ENCODE results near the gene PITPNM3.

Gene PITPNM3

DNA sequence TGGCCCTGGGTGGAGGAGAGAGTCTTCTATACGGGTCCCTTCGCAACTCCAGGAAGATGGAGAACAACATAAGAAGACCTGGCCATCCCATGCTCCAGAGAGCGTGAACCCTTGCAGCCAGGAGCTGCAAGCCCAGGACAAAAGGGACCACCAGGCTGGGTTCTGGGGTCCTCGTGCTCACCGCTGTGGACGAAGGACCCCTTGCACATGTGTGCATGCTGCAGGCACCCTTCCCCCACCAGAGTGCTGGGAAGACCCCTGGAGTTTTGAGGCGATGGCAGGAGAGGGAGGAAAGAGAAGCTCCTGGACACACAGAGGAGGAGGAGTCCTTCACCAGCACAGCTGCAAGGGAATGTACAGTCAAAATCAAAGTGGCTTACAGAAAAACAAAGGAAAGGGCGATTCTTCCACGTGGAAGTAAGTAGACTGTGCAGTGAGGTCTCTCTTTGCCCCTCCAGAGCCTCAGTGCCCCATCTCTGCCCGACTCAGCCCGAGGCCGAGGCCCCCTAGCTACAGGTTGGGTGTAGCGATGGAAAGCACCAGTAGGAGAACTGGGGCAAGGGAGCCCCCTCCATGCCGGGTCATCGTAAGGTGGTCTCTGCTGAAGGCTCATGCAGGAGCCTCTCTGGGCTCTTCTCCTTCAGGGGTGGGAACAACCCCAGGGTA, 60.8 kb downstream of the PITPNM3 start:
- POLR2A ChIA-PET = no interaction called here
- DNase-seq (ENCODE audit: extremely low spot score) = no peak
- TF ChIP-seq, protein P1, sequence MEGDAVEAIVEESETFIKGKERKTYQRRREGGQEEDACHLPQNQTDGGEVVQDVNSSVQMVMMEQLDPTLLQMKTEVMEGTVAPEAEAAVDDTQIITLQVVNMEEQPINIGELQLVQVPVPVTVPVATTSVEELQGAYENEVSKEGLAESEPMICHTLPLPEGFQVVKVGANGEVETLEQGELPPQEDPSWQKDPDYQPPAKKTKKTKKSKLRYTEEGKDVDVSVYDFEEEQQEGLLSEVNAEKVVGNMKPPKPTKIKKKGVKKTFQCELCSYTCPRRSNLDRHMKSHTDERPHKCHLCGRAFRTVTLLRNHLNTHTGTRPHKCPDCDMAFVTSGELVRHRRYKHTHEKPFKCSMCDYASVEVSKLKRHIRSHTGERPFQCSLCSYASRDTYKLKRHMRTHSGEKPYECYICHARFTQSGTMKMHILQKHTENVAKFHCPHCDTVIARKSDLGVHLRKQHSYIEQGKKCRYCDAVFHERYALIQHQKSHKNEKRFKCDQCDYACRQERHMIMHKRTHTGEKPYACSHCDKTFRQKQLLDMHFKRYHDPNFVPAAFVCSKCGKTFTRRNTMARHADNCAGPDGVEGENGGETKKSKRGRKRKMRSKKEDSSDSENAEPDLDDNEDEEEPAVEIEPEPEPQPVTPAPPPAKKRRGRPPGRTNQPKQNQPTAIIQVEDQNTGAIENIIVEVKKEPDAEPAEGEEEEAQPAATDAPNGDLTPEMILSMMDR (IDR thresholded peaks at IDR 0.05; ENCODE audit: control extremely low read depth, extremely low read depth, low read depth, missing control alignments) = no peak
- CTCF ChIA-PET = interaction anchor here (1.1 to 1.4 kb wide), 2 partner anchors 9 to 21 kb away, joined by 3 read pairs; no protein-coding TSS in a partner anchor

GRCh38 chr17:6494239-6494941, 62.0 kb downstream of the PITPNM3 start:
- TF ChIP-seq, protein P1 (IDR thresholded peaks at IDR 0.05; ENCODE audit: control extremely low read depth, extremely low read depth, low read depth, missing control alignments) = no peak
- POLR2A ChIA-PET = no interaction called here
- DNase-seq (ENCODE audit: extremely low spot score) = no peak
- CTCF ChIA-PET = interaction anchor here (1.4 kb wide), 1 partner anchor 19 kb away, joined by 3 read pairs; no protein-coding TSS in a partner anchor

DNA sequence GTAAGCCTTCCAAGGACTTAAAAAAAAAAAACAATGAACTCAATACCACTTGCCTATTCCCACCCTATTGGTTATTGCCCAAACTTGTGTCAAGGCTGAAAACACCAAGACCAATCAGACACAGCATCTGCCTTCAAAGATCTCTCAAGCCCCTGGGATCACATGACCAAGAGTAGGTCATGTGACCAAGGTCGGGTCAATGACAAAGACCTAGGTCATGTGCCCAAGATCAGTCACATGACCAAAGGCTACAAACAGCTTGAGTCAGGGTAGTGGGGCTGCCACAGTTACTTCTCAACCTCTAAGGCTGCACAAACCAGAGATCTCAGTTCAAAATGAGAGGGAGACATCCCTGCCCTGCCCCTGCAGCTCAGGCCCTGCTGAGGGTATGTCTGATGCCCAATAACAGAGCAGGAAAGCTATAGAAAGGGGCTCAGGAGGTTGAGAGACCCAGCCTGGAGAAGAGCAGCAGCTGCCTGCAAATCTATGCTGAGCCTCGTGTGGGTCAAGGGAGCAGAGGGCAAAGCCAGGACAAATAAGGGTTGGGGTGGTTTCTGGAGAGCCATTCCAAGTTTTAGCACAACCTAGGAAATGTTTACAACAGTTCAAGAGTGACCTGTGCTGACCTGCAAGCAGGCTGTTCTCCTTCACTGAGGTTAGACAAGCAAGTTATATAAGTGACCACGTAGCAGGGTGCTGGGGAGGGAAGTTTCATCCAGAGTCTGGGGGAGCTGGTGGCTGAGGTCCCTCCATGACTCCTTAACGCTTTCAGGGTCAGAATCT, 63.3 kb downstream of the PITPNM3 start:
- TF ChIP-seq, protein P1 (IDR thresholded peaks at IDR 0.05; ENCODE audit: control extremely low read depth, extremely low read depth, low read depth, missing control alignments) = no peak
- CTCF ChIA-PET = no interaction called here
- POLR2A ChIA-PET = no interaction called here
- no peak for DNase-seq (ENCODE audit: extremely low spot score)

GRCh38 chr17:6491071-6491700, 65.2 kb downstream of the PITPNM3 start:
- POLR2A ChIA-PET = interaction anchor here (0.7 kb wide), 1 partner anchor 8 kb away, joined by 4 read pairs; no protein-coding TSS in a partner anchor
- CTCF ChIA-PET = interaction anchor here (1.0 to 1.9 kb wide), 2 partner anchors 12 to 18 kb away, joined by 3 to 10 read pairs; no protein-coding TSS in a partner anchor
- TF ChIP-seq, protein P1 (IDR thresholded peaks at IDR 0.05; ENCODE audit: control extremely low read depth, extremely low read depth, low read depth, missing control alignments) = no peak
- DNase-seq (ENCODE audit: extremely low spot score) = no peak

DNA sequence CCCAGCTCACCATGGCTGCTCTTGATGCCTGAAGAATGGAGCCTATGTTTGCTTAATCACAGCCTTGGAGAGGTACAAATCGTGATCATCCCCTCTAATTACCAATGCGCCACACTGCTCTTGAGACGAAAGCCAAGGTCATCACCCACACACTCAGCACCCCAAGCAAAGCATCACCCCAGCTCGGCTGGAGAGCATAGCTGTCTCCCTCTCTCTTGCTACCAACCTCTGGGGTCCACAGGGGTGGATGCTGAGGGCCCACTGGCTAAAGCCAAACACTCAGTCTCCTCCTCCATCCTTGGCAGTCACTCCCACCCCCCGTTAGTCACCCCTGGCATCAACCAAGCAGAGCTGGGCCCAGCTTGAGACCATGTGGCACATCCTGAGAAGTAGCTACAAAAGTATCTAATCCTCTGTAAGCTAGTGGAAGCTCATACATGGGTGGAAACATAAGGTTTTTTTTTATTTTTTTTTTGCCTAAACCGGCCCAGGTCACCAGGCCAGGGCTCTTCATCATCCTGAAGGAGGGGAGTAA, 67.3 kb downstream of the PITPNM3 start:
- CTCF ChIA-PET = interaction anchor here (1.5 kb wide), 1 partner anchor 17 kb away, joined by 8 read pairs; no protein-coding TSS in a partner anchor
- POLR2A ChIA-PET = no interaction called here

More for the DNA sequence above, 67.3 kb downstream of the PITPNM3 start:
- TF ChIP-seq, protein P1 (IDR thresholded peaks at IDR 0.05; ENCODE audit: control extremely low read depth, extremely low read depth, low read depth, missing control alignments) = no peak
- DNase-seq (ENCODE audit: extremely low spot score) = no peak

Measured in GM10248 (cell line).